HepG2 (cell line): ENCODE results near the gene SLC23A3. TPM values are rescaled to one million over a fixed set of nuclear protein-coding genes. Genes with fewer than 3 reads are reported as not detected.

Experiments
- ATAC-seq: fragments of 200-7000 bp; cut with Tn5 transposase; 3 replicates; pipeline ENCODE4 v1.9.1; 2020; ENCODE audit warnings: mild to moderate bottlenecking, moderate library complexity
- BruUV-seq: library from RNA; stranded (reverse); fragments of 400-500 nt; replicated peaks from 2 replicates; lab custom pipeline; 2021; lab: Mats Ljungman, UMichigan
- CTCF ChIA-PET: fragments of 300-600 bp; formaldehyde crosslinking; extraction: SDS; loops from one replicate; lab custom pipeline; 2021; ENCODE audit warnings: low total read pairs, inconsistent platforms, low intra/inter-chr PET ratio; lab: Yijun Ruan, JAX
- POLR2A ChIA-PET: fragments of 350-600 bp; sonication (Branson Sonifier 250); formaldehyde crosslinking; loops from one replicate; lab custom pipeline; 2020; ENCODE audit warnings: antibody characterized with exemption, inconsistent platforms; lab: Yijun Ruan, JAX
- DNase-seq: peaks from one replicate; pipeline ENCODE4 v3.0.0-alpha.2; 2015; ENCODE audit warnings: low spot score
- FAIRE-seq: peaks from 3 replicates; lab custom pipeline; 2011; peaks lifted over from hg19 to GRCh38; lab: Jason Lieb, UNC
- H2AFZ ChIP-seq: one replicate; pipeline ENCODE4 v1.6.1; 2011; ENCODE audit warnings: low read length, inconsistent platforms
- H3K27ac ChIP-seq: fragments of 300-600 bp; 3 replicates; pipeline ENCODE4 v1.8.0; 2011; ENCODE audit warnings: mixed run types, mild to moderate bottlenecking, mixed read lengths, low read length, inconsistent platforms; ENCODE audit not compliant: insufficient read depth; ENCODE audit errors: extremely low read length
- H3K27me3 ChIP-seq, 2 experiments: fragments of 200-600 bp in 1 of 2; 2 replicates in 1 of 2; 3 replicates in 1 of 2; pipeline versions ENCODE4 v1.6.0 to v1.8.0; 2011; ENCODE audit warnings: low read length in 2 of 2, mild to moderate bottlenecking in 2 of 2, moderate library complexity in 2 of 2, inconsistent platforms in 1 of 2; ENCODE audit not compliant: insufficient read depth in 2 of 2, control insufficient read depth in 1 of 2
- H3K36me3 ChIP-seq, 2 experiments: fragments of 200-600 bp in 1 of 2; replicated peaks in 1 of 2; 2 replicates in 1 of 2; 3 replicates in 1 of 2; pipeline versions ENCODE4 v1.5.1 to v1.8.0; 2011; ENCODE audit warnings: low read length in 2 of 2, inconsistent platforms in 1 of 2; ENCODE audit not compliant: insufficient read depth in 2 of 2, control insufficient read depth in 1 of 2
- H3K4me1 ChIP-seq: 2 replicates; pipeline ENCODE4 v1.5.1; 2012; ENCODE audit warnings: low read length, inconsistent platforms; ENCODE audit not compliant: insufficient read depth
- H3K4me2 ChIP-seq: 2 replicates; pipeline ENCODE4 v1.6.0; 2011; ENCODE audit warnings: low read depth, low read length, inconsistent platforms
- H3K4me3 ChIP-seq, 3 experiments: fragments of 200-600 bp in 1 of 3; sonication (generic), shearing (Covaris generic) in 1 of 3; replicated peaks in 1 of 3; 2 replicates each; pipeline ENCODE4 v1.5.1; 2011 to 2016; ENCODE audit warnings: low read length in 3 of 3, inconsistent platforms in 2 of 3, low read depth in 2 of 3, mild to moderate bottlenecking in 2 of 3, control low read depth in 1 of 3, mixed read lengths in 1 of 3; ENCODE audit not compliant: insufficient read depth in 1 of 3
- H3K79me2 ChIP-seq: one replicate; pipeline ENCODE4 v1.6.1; 2011; ENCODE audit warnings: low read length, inconsistent platforms; ENCODE audit not compliant: insufficient read depth
- H3K9ac ChIP-seq: 2 replicates; pipeline ENCODE4 v1.6.0; 2011; ENCODE audit warnings: mild to moderate bottlenecking, low read depth, low read length, inconsistent platforms; ENCODE audit not compliant: insufficient read depth
- H3K9me3 ChIP-seq: 2 replicates; pipeline ENCODE4 v1.5.1; 2012; ENCODE audit warnings: mild to moderate bottlenecking, low read length
- H4K20me1 ChIP-seq: 2 replicates; pipeline ENCODE4 v1.6.0; 2011; ENCODE audit warnings: inconsistent platforms, mild to moderate bottlenecking, low read length, moderate library complexity; ENCODE audit not compliant: insufficient read depth
- BRD4 ChIP-seq: sonication (generic); formaldehyde crosslinking; IDR thresholded peaks from 2 replicates; pipeline ENCODE4 v1.4.0; 2020; ENCODE audit warnings: missing genetic modification reagents
- CBX1 ChIP-seq: IDR thresholded peaks from one replicate; pipeline ENCODE4 v1.6.1; 2016; ENCODE audit warnings: antibody characterized with exemption, low read depth
- CENPT ChIP-seq: sonication (generic); formaldehyde crosslinking; IDR thresholded peaks from 2 replicates; pipeline ENCODE4 v1.8.0; 2022; ENCODE audit warnings: low read depth, mild to moderate bottlenecking, moderate library complexity, missing genetic modification reagents
- CREM ChIP-seq, 2 experiments: sonication (generic) in 1 of 2; formaldehyde crosslinking in 1 of 2; IDR thresholded peaks; 2 replicates each; pipeline versions ENCODE4 v1.4.0 to v1.6.1; 2016 to 2020; ENCODE audit warnings: antibody characterized with exemption in 1 of 2, mild to moderate bottlenecking in 1 of 2, missing genetic modification reagents in 1 of 2
- IRX3 ChIP-seq: sonication (generic); formaldehyde crosslinking; IDR thresholded peaks from 2 replicates; pipeline ENCODE4 v1.8.1; 2023; ENCODE audit warnings: mild to moderate bottlenecking, low read depth, missing genetic modification reagents, borderline replicate concordance
- NCOA2 ChIP-seq: sonication (generic); formaldehyde crosslinking; IDR thresholded peaks from 2 replicates; pipeline ENCODE4 v1.8.0; 2022; ENCODE audit warnings: inconsistent platforms
- SCMH1 ChIP-seq: sonication (generic); formaldehyde crosslinking; IDR thresholded peaks from 2 replicates; pipeline ENCODE4 v1.9.0; 2021; ENCODE audit warnings: missing genetic modification reagents, mild to moderate bottlenecking, borderline replicate concordance
- SPEN ChIP-seq: sonication (generic); formaldehyde crosslinking; IDR thresholded peaks from 2 replicates; pipeline ENCODE4 v1.5.1; 2020; ENCODE audit warnings: low read depth, mild to moderate bottlenecking, missing genetic modification reagents
- TEAD3 ChIP-seq: optimal IDR thresholded peaks from 2 replicates; pipeline ENCODE3; 2016; ENCODE audit warnings: borderline replicate concordance
- ZFY ChIP-seq: sonication (generic); formaldehyde crosslinking; IDR thresholded peaks from 2 replicates; pipeline ENCODE4 v1.4.0; 2020; ENCODE audit warnings: missing genetic modification reagents
- ZSCAN22 ChIP-seq: sonication (generic); formaldehyde crosslinking; IDR thresholded peaks from 2 replicates; pipeline ENCODE4 v1.4.0; 2020; ENCODE audit warnings: mild to moderate bottlenecking, missing genetic modification reagents
- WGBS: methylation state at CpG from one replicate; pipeline ENCODE4 v1.1.6; 2017; ENCODE audit warnings: low lambda C conversion rate; 5-methylcytosine and 5-hydroxymethylcytosine counted together
- in situ Hi-C: cut with HindIII; loops from 2 replicates; pipeline ENCODE4 v1.10.0; 2017; ENCODE audit warnings: low pct_unique_long_range_greater_than_20kb; ENCODE audit not compliant: extremely low pct_ligation_motif_present
- intact Hi-C: fragments of 100-400 bp; cut with micrococcal nuclease; formaldehyde crosslinking; loops from one replicate; pipeline ENCODE4 v1.10.0; 2022; ENCODE audit not compliant: unreplicated experiment
- polyA plus RNA-seq, 8 experiments: library from polyadenylated mRNA; depleted of rRNA in 3 of 8; stranded (reverse) in 7 of 8; unstranded in 1 of 8; fragments of >200 nt; fragmentation: Illumina TruSeq in 4 of 8; extraction: Trizol in 4 of 8; gene quantifications; 2 replicates each; pipeline versions ENCODE4 v1.2.1 to v1.2.3, GENCODE V29; 2011 to 2016; ENCODE audit warnings: low read depth in 4 of 8, missing spikeins in 1 of 8, mixed read lengths in 1 of 8; ENCODE audit not compliant: insufficient read depth in 1 of 8
- total RNA-seq, 5 experiments: library from RNA; depleted of rRNA; stranded (reverse); fragments of >200 nt; fragmentation: Illumina TruSeq; extraction: Trizol; gene quantifications; 2 replicates each; pipeline ENCODE4 v1.2.3, GENCODE V29; 2016; ENCODE audit warnings: low read depth in 1 of 5
- TF ChIP-seq, protein P1 (sequence below): IDR thresholded peaks from 2 replicates; pipeline ENCODE4 v1.6.1; 2018; ENCODE audit warnings: missing genetic modification reagents, mild to moderate bottlenecking, missing compliant biosample characterization
- TF ChIP-seq, protein P2 (sequence below), 2 experiments: fragments of 450-650 bp in 1 of 2; sonication (generic) in 1 of 2; formaldehyde crosslinking in 1 of 2; IDR thresholded peaks; 2 replicates each; pipeline versions ENCODE4 v1.6.1 to v1.8.0; 2016 to 2022; ENCODE audit warnings: antibody characterized with exemption in 1 of 2, mild to moderate bottlenecking in 1 of 2, missing genetic modification reagents in 1 of 2

SLC23A3 gene
- total and polyA plus RNA-seq, 2 of the 13 experiments (the other 11 are each of a cell fraction or from before 2014, with no cell fraction given): 0.38 to 0.78 TPM

DNA sequence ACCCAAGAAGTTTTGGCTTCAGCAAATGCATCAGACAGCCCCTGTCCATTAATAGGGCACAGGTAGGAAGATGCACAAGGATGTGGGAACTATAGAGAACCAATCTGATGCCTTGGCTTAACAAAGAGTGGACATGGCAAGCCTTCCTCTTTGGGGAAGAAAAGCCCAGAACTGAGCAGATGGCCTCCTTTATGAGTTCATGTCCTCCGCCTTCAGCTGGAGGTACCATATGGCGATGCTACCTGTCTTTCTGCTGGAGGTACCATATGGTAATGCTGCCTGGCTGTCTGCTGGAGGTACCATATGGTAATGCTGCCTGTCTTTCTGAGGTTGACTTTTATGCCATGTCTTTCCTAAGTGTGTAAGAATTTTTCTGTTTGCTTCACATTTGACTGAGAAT, 14.3 kb upstream of the SLC23A3 start (continued):
- no peak for TF ChIP-seq CENPT
- TF ChIP-seq TEAD3 (CRISPR knock-in tag): no peak
- TF ChIP-seq ZSCAN22 (CRISPR knock-in tag): no peak
- TF ChIP-seq IRX3 (CRISPR knock-in tag): no peak
- no peak for TF ChIP-seq ZFY (CRISPR knock-in tag)
- TF ChIP-seq NCOA2 (CRISPR knock-in tag): no peak
- no peak for TF ChIP-seq CBX1

DNA sequence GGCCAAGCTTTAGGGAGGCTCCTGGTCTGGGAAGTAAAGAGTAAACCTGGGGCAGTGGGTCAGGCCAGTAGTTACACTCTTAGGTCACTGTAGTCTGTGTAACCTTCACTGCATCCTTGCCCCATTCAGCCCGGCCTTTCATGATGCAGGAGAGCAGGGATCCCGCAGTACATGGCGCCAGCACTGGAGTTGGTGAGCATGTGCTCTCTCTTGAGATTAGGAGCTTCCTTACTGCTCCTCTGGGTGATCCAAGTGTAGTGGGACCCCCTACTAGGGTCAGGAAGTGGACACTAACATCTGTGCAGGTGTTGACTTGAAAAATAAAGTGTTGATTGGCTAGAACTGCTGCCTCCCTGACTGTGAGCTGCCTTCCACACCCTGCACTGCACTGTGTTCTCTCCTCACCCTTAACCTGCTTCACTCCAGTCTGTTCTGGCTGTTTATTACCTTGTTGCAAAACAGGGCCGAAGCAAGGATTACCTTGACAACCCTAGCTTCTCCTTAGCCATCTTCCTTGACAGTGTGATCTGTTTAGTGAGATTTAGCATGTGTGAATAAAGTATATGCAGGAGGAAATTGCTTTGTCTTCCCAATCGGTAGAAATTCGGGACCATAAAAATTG, 13.4 kb upstream of the SLC23A3 start:
- no peak for DNase-seq
- no peak for TF ChIP-seq SPEN (CRISPR knock-in tag)
- no peak for TF ChIP-seq CREM (IDR thresholded peaks at IDR 0.05)
- no peak for TF ChIP-seq CREM (CRISPR knock-in tag; IDR thresholded peaks at IDR 0.05)
- TF ChIP-seq BRD4: no peak
- TF ChIP-seq, protein P1, sequence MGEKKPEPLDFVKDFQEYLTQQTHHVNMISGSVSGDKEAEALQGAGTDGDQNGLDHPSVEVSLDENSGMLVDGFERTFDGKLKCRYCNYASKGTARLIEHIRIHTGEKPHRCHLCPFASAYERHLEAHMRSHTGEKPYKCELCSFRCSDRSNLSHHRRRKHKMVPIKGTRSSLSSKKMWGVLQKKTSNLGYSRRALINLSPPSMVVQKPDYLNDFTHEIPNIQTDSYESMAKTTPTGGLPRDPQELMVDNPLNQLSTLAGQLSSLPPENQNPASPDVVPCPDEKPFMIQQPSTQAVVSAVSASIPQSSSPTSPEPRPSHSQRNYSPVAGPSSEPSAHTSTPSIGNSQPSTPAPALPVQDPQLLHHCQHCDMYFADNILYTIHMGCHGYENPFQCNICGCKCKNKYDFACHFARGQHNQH (CRISPR knock-in tag): no peak
- no peak for TF ChIP-seq SCMH1 (CRISPR knock-in tag)
- TF ChIP-seq, protein P2, sequence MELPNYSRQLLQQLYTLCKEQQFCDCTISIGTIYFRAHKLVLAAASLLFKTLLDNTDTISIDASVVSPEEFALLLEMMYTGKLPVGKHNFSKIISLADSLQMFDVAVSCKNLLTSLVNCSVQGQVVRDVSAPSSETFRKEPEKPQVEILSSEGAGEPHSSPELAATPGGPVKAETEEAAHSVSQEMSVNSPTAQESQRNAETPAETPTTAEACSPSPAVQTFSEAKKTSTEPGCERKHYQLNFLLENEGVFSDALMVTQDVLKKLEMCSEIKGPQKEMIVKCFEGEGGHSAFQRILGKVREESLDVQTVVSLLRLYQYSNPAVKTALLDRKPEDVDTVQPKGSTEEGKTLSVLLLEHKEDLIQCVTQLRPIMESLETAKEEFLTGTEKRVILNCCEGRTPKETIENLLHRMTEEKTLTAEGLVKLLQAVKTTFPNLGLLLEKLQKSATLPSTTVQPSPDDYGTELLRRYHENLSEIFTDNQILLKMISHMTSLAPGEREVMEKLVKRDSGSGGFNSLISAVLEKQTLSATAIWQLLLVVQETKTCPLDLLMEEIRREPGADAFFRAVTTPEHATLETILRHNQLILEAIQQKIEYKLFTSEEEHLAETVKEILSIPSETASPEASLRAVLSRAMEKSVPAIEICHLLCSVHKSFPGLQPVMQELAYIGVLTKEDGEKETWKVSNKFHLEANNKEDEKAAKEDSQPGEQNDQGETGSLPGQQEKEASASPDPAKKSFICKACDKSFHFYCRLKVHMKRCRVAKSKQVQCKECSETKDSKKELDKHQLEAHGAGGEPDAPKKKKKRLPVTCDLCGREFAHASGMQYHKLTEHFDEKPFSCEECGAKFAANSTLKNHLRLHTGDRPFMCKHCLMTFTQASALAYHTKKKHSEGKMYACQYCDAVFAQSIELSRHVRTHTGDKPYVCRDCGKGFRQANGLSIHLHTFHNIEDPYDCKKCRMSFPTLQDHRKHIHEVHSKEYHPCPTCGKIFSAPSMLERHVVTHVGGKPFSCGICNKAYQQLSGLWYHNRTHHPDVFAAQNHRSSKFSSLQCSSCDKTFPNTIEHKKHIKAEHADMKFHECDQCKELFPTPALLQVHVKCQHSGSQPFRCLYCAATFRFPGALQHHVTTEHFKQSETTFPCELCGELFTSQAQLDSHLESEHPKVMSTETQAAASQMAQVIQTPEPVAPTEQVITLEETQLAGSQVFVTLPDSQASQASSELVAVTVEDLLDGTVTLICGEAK (IDR thresholded peaks at IDR 0.05): no peak
- TF ChIP-seq, protein P2 (CRISPR knock-in tag; IDR thresholded peaks at IDR 0.05): no peak
- Histone ChIP-seq H2AFZ (no peak overlapping the region), H3K36me3 (peaks cover 30 to 48% of the 10 kb centered on the region in 2 experiments), H3K27me3 (no peaks in the 10 kb centered on the region; a peak in 1 of 5 replicates), H3K4me1 (peaks cover 14% of the 10 kb centered on the region), H3K9me3 (no peaks in the 10 kb centered on the region), H3K4me2 (no peak overlapping the region), H4K20me1 (no peaks in the 10 kb centered on the region), H3K27ac (no peak overlapping the region), H3K79me2 (peaks cover 17% of the 10 kb centered on the region), H3K9ac (no peak overlapping the region), H3K4me3 (no peak overlapping the region)
- FAIRE-seq: no peak
- no peak for ATAC-seq
- in situ Hi-C loops (no loop called here), intact Hi-C loops (no loop called here)
- no TSS peak for BruUV-seq
- 98% methylated on average over 6 of the region's 6 CpGs for WGBS
- ChIA-PET CTCF (no interaction called here), POLR2A (interaction anchor here (1.2 to 4.8 kb wide), 4 partner anchors 10 to 25 kb away, joined by 4 to 21 read pairs (median 11); partner anchors contain the start of gene ZFAND2B)
